Upper lobe of right lung (tissue), 1 donor: ENCODE results near the gene VENTX. TPM values are rescaled to one million over a fixed set of nuclear protein-coding genes. Genes with fewer than 3 reads are reported as not detected.

Experiments used
- ATAC-seq: fragments of 200-7000 bp; cut with Tn5 transposase; one replicate; pipeline ENCODE4 v1.9.1; 2020; ENCODE audit warnings: mild to moderate bottlenecking, moderate library complexity
- DNase-seq: peaks from one replicate; pipeline ENCODE4 v3.0.0-alpha.2; 2020
- H3K27ac ChIP-seq: fragments of 200-600 bp; one replicate; pipeline ENCODE4 v1.8.0; 2022
- H3K27me3 ChIP-seq: fragments of 200-600 bp; one replicate; pipeline ENCODE4 v1.8.0; 2022; ENCODE audit warnings: mild to moderate bottlenecking
- H3K36me3 ChIP-seq: fragments of 200-600 bp; one replicate; pipeline ENCODE4 v1.8.0; 2022
- H3K4me1 ChIP-seq: fragments of 200-600 bp; one replicate; pipeline ENCODE4 v1.8.0; 2022
- H3K4me3 ChIP-seq: fragments of 200-600 bp; one replicate; pipeline ENCODE4 v1.8.0; 2022; ENCODE audit warnings: mild to moderate bottlenecking
- H3K9me3 ChIP-seq: fragments of 200-600 bp; one replicate; pipeline ENCODE4 v1.8.0; 2022
- CTCF ChIP-seq: fragments of 200-600 bp; IDR thresholded peaks from one replicate; pipeline ENCODE4 v1.8.0; 2022; ENCODE audit warnings: antibody characterized with exemption
- intact Hi-C: fragments of 100-400 bp; cut with DNase I; formaldehyde crosslinking; loops from one replicate; pipeline ENCODE4 v1.11.0; 2022
- long read RNA-seq: library from polyadenylated mRNA; unstranded; transcript quantifications from one replicate; pipeline ENCODE4 v2.0.0, GENCODE V29; 2021
- total RNA-seq: library from RNA; stranded (reverse); fragmentation: NEBNext Ultra II Directional; extraction: Animal tissue kit (Norgen Biotek cat#: 25700); gene quantifications from one replicate; pipeline ENCODE4 v1.2.1, GENCODE V29; 2021
- donor health status: DM: no; HTN: yes; CAD: no; lungs with severe emphysema.

The VENTX gene
- 3.4 TPM for total RNA-seq
- long read RNA-seq, transcript VENTX-201 (3 exons, 2,911 nt) = major isoform, 7 of 10 reads
- long read RNA-seq, partial matches to known transcripts = 2 of 10 reads
- long read RNA-seq, other reads (novel, unspliced or antisense) = 1 of 10 reads

- Histone ChIP-seq H3K4me1 (peaks cover 20% of the 10 kb centered on the region), H3K9me3 (no peaks in the 10 kb centered on the region), H3K4me3 (peak within 1 kb of the TSS; percentile 25), H3K27ac (no peak within 1 kb of the TSS), H3K36me3 (no peaks in the 10 kb centered on the region), H3K27me3 (peaks cover 73% of the 10 kb centered on the region)
- no peak for DNase-seq
- intact Hi-C loops = no loop called here
- no peak for TF ChIP-seq CTCF
- ATAC-seq = no peak
Observed at GRCh38 chr10:133237588-133238465, at the start of gene VENTX. Gene VENTX (plus strand): TSS chr10:133237855. CDS start chr10:133237915, 60 bp downstream.

- Histone ChIP-seq H3K9me3 (no peaks in the 10 kb centered on the region), H3K36me3 (no peaks in the 10 kb centered on the region), H3K27me3 (no peaks in the 10 kb centered on the region), H3K27ac (no peak overlapping the region), H3K4me3 (no peak overlapping the region), H3K4me1 (no peaks in the 10 kb centered on the region)
- DNase-seq (no peak), ATAC-seq (peak; percentile 5)
- intact Hi-C loops = no loop called here
- TF ChIP-seq CTCF = no peak
Observed at GRCh38 chr10:133187906-133188681, 49.6 kb upstream of the VENTX start.

GRCh38 chr10:133189256-133189655, 48.4 kb upstream of the VENTX start:
- H3K36me3 ChIP-seq = no peaks in the 10 kb centered on the region
- ATAC-seq = no peak
- DNase-seq = no peak
- H3K27me3 ChIP-seq = no peaks in the 10 kb centered on the region
- H3K9me3 ChIP-seq = no peaks in the 10 kb centered on the region
- H3K27ac ChIP-seq = no peak overlapping the region
- no peaks in the 10 kb centered on the region for H3K4me1 ChIP-seq
- intact Hi-C loops = no loop called here
- no peak for TF ChIP-seq CTCF
- no peak overlapping the region for H3K4me3 ChIP-seq

GRCh38 chr10:133189726-133190125, 47.9 kb upstream of the VENTX start:
- Histone ChIP-seq H3K36me3 (no peaks in the 10 kb centered on the region), H3K9me3 (no peaks in the 10 kb centered on the region), H3K4me3 (no peak overlapping the region), H3K27me3 (no peaks in the 10 kb centered on the region), H3K4me1 (no peaks in the 10 kb centered on the region), H3K27ac (no peak overlapping the region)
- intact Hi-C loops = no loop called here
- ATAC-seq (no peak), DNase-seq (no peak)
- TF ChIP-seq CTCF = no peak

GRCh38 chr10:133190225-133190624, 47.4 kb upstream of the VENTX start:
- Histone ChIP-seq H3K4me1 (no peaks in the 10 kb centered on the region), H3K36me3 (no peaks in the 10 kb centered on the region), H3K9me3 (no peaks in the 10 kb centered on the region), H3K27me3 (no peaks in the 10 kb centered on the region), H3K4me3 (no peak overlapping the region), H3K27ac (no peak overlapping the region)
- DNase-seq = no peak
- intact Hi-C loops = no loop called here
- ATAC-seq = no peak
- TF ChIP-seq CTCF = no peak
